ENCODE results near the gene CLEC18B. TPM values are rescaled to one million over a fixed set of nuclear protein-coding genes. Genes with fewer than 3 reads are reported as not detected.
"Not testable (repeated sequence)": the region's sequence is repeated elsewhere in the genome, so short reads cannot be mapped to it uniquely, and the experiment has no call there.

CLEC18B gene
- total RNA-seq, 2 experiments from 2014 or later: 0.48 TPM; not detected in 1

- Mint-ChIP-seq H3K4me3 (no peak overlapping the region), H3K4me1 (peaks cover 5% of the 10 kb centered on the region), H3K9me3 (no peaks in the 10 kb centered on the region), H3K27ac (no peak overlapping the region), H3K36me3 (ENCODE audit: low read depth) (peaks cover 70% of the 10 kb centered on the region), H3K27me3 (no peaks in the 10 kb centered on the region)
- CTCF ChIA-PET: no interaction called here
- no peak for DNase-seq
- POLR2A ChIA-PET: no interaction called here
These were observed 34.5 kb upstream of the CLEC18B start for GRCh38 chr16:74455619-74456289.

GRCh38 chr16:74455213-74455612 lies 33.9 kb upstream of the CLEC18B start:
- CTCF ChIA-PET: no interaction called here
- no peaks in the 10 kb centered on the region for H3K9me3 Mint-ChIP-seq
- POLR2A ChIA-PET: no interaction called here
- no peaks in the 10 kb centered on the region for H3K27me3 Mint-ChIP-seq
- peaks cover 5% of the 10 kb centered on the region for H3K4me1 Mint-ChIP-seq
- no peak for DNase-seq
- no peak overlapping the region for H3K27ac Mint-ChIP-seq
- H3K4me3 Mint-ChIP-seq: no peak overlapping the region
- H3K36me3 Mint-ChIP-seq (ENCODE audit: low read depth): peaks cover 66% of the 10 kb centered on the region

GRCh38 chr16:74451951-74452758 lies 30.9 kb upstream of the CLEC18B start:
- peaks cover 14% of the 10 kb centered on the region for H3K4me1 Mint-ChIP-seq
- H3K36me3 Mint-ChIP-seq (ENCODE audit: low read depth): peaks cover 65% of the 10 kb centered on the region
- no peak for DNase-seq
- no peaks in the 10 kb centered on the region for H3K9me3 Mint-ChIP-seq
- no peak overlapping the region for H3K4me3 Mint-ChIP-seq
- CTCF ChIA-PET: no interaction called here
- H3K27ac Mint-ChIP-seq: no peak overlapping the region
- H3K27me3 Mint-ChIP-seq: no peaks in the 10 kb centered on the region
- POLR2A ChIA-PET: no interaction called here

- Mint-ChIP-seq H3K9me3 (no peaks in the 10 kb centered on the region), H3K27ac (no peak overlapping the region), H3K4me3 (no peak overlapping the region), H3K27me3 (no peaks in the 10 kb centered on the region), H3K4me1 (peaks cover 14% of the 10 kb centered on the region), H3K36me3 (ENCODE audit: low read depth) (peaks cover 64% of the 10 kb centered on the region)
- ChIA-PET CTCF (no interaction called here), POLR2A (no interaction called here)
- DNase-seq: no peak
These were observed 29.9 kb upstream of the CLEC18B start for GRCh38 chr16:74450967-74451760.

GRCh38 chr16:74450236-74450635 lies 29.0 kb upstream of the CLEC18B start:
- CTCF ChIA-PET: no interaction called here
- peaks cover 56% of the 10 kb centered on the region for H3K36me3 Mint-ChIP-seq (ENCODE audit: low read depth)
- no peak overlapping the region for H3K4me3 Mint-ChIP-seq
- no peaks in the 10 kb centered on the region for H3K27me3 Mint-ChIP-seq
- no peaks in the 10 kb centered on the region for H3K9me3 Mint-ChIP-seq
- peaks cover 14% of the 10 kb centered on the region for H3K4me1 Mint-ChIP-seq
- POLR2A ChIA-PET: interaction anchor here (1.9 kb wide), 1 partner anchor 12 kb away, joined by 6 read pairs; no protein-coding TSS in a partner anchor
- no peak for DNase-seq
- H3K27ac Mint-ChIP-seq: no peak overlapping the region

- H3K4me1 Mint-ChIP-seq: peaks cover 14% of the 10 kb centered on the region
- peaks cover 51% of the 10 kb centered on the region for H3K36me3 Mint-ChIP-seq (ENCODE audit: low read depth)
- H3K9me3 Mint-ChIP-seq: no peaks in the 10 kb centered on the region
- no peak overlapping the region for H3K27ac Mint-ChIP-seq
- ChIA-PET CTCF (no interaction called here), POLR2A (interaction anchor here (1.9 kb wide), 1 partner anchor 11 kb away, joined by 6 read pairs; no protein-coding TSS in a partner anchor)
- no peak for DNase-seq
- no peaks in the 10 kb centered on the region for H3K27me3 Mint-ChIP-seq
- H3K4me3 Mint-ChIP-seq: no peak overlapping the region
These were observed 28.2 kb upstream of the CLEC18B start for GRCh38 chr16:74449470-74449869.

- ChIA-PET CTCF (no interaction called here), POLR2A (interaction anchor here (1.9 kb wide), 1 partner anchor 10 kb away, joined by 6 read pairs; no protein-coding TSS in a partner anchor)
- Mint-ChIP-seq H3K36me3 (ENCODE audit: low read depth) (peaks cover 51% of the 10 kb centered on the region), H3K27me3 (no peaks in the 10 kb centered on the region), H3K4me3 (no peak overlapping the region), H3K4me1 (peaks cover 14% of the 10 kb centered on the region), H3K27ac (no peak overlapping the region), H3K9me3 (no peaks in the 10 kb centered on the region)
- DNase-seq: no peak
These were observed 27.7 kb upstream of the CLEC18B start for GRCh38 chr16:74448990-74449389.

GRCh38 chr16:74447578-74447977 lies 26.3 kb upstream of the CLEC18B start:
- no peak overlapping the region for H3K4me3 Mint-ChIP-seq
- CTCF ChIA-PET: no interaction called here

GRCh38 chr16:74446866-74447265 lies 25.6 kb upstream of the CLEC18B start:
- H3K4me1 Mint-ChIP-seq: peaks cover 14% of the 10 kb centered on the region
- no peaks in the 10 kb centered on the region for H3K9me3 Mint-ChIP-seq
- H3K27me3 Mint-ChIP-seq: no peaks in the 10 kb centered on the region
- H3K36me3 Mint-ChIP-seq (ENCODE audit: low read depth): peaks cover 42% of the 10 kb centered on the region
- DNase-seq: no peak
- no peak overlapping the region for H3K4me3 Mint-ChIP-seq
- H3K27ac Mint-ChIP-seq: no peak overlapping the region
- ChIA-PET CTCF (no interaction called here), POLR2A (no interaction called here)

More at GRCh38 chr16:74447578-74447977, 26.3 kb upstream of the CLEC18B start:
- no peak for DNase-seq
- Mint-ChIP-seq H3K27ac (no peak overlapping the region), H3K36me3 (ENCODE audit: low read depth) (peaks cover 48% of the 10 kb centered on the region), H3K27me3 (no peaks in the 10 kb centered on the region), H3K4me1 (peaks cover 17% of the 10 kb centered on the region), H3K9me3 (no peaks in the 10 kb centered on the region)
- POLR2A ChIA-PET: interaction anchor here (0.6 kb wide), 1 partner anchor 144 kb away, joined by 3 read pairs; no protein-coding TSS in a partner anchor

- H3K27me3 Mint-ChIP-seq, POLR2A ChIA-PET, H3K27ac Mint-ChIP-seq, H3K9me3 Mint-ChIP-seq, H3K4me3 Mint-ChIP-seq, DNase-seq: not testable (repeated sequence)
- CTCF ChIA-PET: interaction anchor here (0.6 kb wide), 1 partner anchor 51 kb away, joined by 3 read pairs; no protein-coding TSS in a partner anchor
- H3K36me3 Mint-ChIP-seq (ENCODE audit: low read depth): peaks cover 41% of the 10 kb centered on the region
- H3K4me1 Mint-ChIP-seq: peaks cover 26% of the 10 kb centered on the region
These were observed 22.5 kb upstream of the CLEC18B start for GRCh38 chr16:74443624-74444346.

- CTCF ChIA-PET: interaction anchor here (0.7 to 2.6 kb wide), 4 partner anchors 26 to 281 kb away, joined by 3 to 9 read pairs (median 3); no protein-coding TSS in a partner anchor
- H3K9me3 Mint-ChIP-seq: no peaks in the 10 kb centered on the region
- H3K27ac Mint-ChIP-seq: peak overlapping the region; percentile 35
- H3K27me3 Mint-ChIP-seq: peaks cover 4% of the 10 kb centered on the region
- H3K4me1 Mint-ChIP-seq: peaks cover 36% of the 10 kb centered on the region
- H3K36me3 Mint-ChIP-seq (ENCODE audit: low read depth): peaks cover 33% of the 10 kb centered on the region
- no peak overlapping the region for H3K4me3 Mint-ChIP-seq
- no peak for DNase-seq
- POLR2A ChIA-PET: interaction anchor here (0.7 to 2.9 kb wide), 4 partner anchors 10 to 1024 kb away, joined by 3 to 7 read pairs (median 4); partner anchors contain the start of gene RFWD3
These were observed 18.4 kb upstream of the CLEC18B start for GRCh38 chr16:74439685-74440084.

- peaks cover 32% of the 10 kb centered on the region for H3K36me3 Mint-ChIP-seq (ENCODE audit: low read depth)
- DNase-seq: peak; percentile 46
- ChIA-PET CTCF (interaction anchor here (0.6 to 2.6 kb wide), 3 partner anchors 55 to 849 kb away, joined by 3 to 9 read pairs (median 6); no protein-coding TSS in a partner anchor), POLR2A (interaction anchor here (0.6 to 2.9 kb wide), 7 partner anchors 11 to 261 kb away, joined by 3 to 7 read pairs (median 4); partner anchors contain the start of genes GLG1 and RFWD3)
- peak overlapping the region; percentile 91 for H3K27ac Mint-ChIP-seq
- peaks cover 36% of the 10 kb centered on the region for H3K4me1 Mint-ChIP-seq
- peaks cover 7% of the 10 kb centered on the region for H3K27me3 Mint-ChIP-seq
- H3K9me3 Mint-ChIP-seq: no peaks in the 10 kb centered on the region
- H3K4me3 Mint-ChIP-seq: peak overlapping the region; percentile 33
These were observed 17.3 kb upstream of the CLEC18B start for GRCh38 chr16:74438492-74438979.

Data from activated CD4-positive, alpha-beta memory T cell treated with anti-CD3 and anti-CD28 coated beads, Interleukin-2, amount 10 ng/mL, durations not matched to agents 7 days and 5 days (primary cell).